HG03103 (cell line): Measurements from ENCODE around the gene EFHC1.

ENCODE experiments used
- ATAC-seq: cut with Tn5 transposase; IDR thresholded peaks from one replicate; pipeline ENCODE4 v1.9.1; 2021; ENCODE audit warnings: low read depth; ENCODE audit not compliant: unreplicated experiment

EFHC1 gene

DNA sequence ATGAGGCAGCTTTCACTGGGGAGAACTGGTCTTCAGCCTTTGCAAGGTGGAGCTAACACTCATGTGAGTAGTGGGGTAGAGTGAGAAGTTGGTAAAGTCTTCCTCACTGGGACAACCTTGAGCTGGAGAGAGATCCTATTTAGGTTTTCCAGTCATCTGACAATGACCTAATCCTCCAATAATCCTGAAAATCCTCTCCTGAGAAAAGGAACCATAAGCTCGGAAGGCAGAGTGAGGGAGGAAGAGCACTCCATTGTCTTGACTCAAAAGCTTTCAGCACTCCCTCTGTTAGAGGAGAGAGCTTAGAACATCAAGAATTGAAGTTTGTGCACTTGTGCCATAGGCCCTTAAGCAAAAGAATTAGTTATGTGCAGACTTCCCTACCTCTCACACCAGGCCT, 78.9 kb downstream of the EFHC1 start:
- ATAC-seq, result no peak

DNA sequence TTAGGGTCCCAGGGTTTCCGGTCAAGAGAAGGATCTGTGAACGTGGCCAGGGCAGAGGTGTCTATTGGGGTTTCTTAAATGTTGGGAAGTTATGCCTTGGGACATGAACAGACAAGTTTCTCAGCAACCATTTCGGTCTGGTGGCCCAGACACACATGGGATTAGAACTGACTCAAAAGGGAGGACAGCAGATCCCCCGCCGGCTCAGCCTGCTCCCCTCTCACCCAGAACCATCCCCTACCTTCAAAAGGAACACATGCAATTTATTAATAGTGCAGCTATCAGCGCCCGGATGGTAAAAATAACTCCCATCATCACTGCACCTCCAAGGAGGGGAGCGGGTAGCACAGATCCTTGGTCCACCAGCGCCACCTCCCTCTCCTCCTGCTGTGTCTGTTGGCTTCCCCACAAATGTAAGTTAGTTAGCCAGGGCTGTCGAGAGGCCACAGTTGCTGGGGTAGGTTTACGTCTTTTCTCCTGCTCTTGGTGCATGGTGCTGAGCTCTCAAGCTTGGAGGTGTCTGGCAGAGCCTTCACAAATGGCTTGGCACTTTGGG, 79.6 kb downstream of the EFHC1 start:
- no peak for ATAC-seq

- no peak for ATAC-seq
These were observed 80.3 kb downstream of the EFHC1 start for GRCh38 chr6:52500238-52501129.

GRCh38 chr6:52502306-52503029, 82.3 kb downstream of the EFHC1 start:
- ATAC-seq, result no peak

DNA sequence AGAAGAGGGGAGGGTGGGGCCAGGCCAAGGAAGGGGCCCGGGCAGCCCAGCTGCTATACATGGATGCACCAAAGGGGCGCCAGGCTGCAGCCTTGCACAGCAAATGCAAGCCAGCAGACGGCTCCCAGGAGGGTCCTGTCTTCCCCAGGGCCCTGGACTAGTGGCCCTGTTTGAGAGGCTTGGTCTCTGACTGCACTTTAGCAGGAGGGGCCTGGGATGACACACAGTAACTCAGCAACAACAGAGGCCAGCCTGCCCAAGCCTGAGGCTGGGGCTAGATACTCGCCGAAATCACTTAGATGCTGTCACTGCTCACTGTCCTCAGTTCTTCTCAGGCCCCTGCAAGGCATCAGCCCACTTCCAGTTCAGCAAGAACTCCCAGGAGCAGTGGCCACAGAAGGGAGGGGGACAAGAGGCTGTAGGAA, 83.2 kb downstream of the EFHC1 start:
- no peak for ATAC-seq

DNA sequence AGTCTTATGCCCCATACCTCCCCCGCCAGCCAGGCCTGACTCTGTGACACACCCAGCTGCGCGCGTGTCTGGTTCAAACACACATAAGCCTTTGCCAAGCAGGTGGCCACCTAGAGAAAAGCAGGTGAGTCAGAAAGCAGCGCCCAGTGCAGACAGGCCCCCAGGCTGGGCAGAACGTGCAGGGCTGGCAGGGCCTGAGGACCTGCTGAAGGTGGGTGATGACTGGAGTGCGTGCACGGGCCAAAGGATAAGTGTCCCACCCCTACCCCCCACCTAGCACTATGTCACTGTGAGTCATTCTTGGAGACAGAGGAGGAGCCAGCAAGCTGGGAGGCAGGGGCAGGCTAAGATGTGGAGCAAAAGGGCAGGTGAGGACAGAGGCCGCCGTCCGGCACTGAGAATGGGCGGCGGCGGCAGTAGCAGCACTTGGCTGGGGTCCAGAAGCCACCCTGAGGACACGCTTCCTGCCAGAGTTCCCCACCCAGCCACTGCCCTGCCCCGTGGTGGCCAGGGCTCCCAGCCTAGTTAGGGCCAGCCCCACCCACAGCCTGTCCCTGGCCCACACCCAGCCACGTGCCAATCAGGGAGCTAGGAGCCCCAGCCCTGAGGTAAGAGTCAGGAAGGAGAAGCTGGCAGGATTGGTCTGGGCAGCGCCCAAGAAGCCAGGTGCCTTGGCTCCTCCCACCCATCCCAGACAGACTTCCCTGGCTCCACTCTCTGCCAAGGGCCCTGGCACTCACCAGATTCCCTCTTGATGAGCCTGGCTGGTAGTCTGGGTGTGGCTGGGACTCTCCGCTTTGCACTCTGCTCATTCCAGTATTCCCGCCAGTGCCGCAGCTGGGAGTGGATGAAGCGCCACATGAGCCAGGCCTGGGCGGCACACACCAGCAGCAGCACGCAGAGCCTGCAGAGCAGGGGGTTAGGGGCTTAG, 84.0 kb downstream of the EFHC1 start:
- ATAC-seq, result no peak

- ATAC-seq, result no peak
These were observed 84.6 kb downstream of the EFHC1 start for GRCh38 chr6:52504782-52505136.

DNA sequence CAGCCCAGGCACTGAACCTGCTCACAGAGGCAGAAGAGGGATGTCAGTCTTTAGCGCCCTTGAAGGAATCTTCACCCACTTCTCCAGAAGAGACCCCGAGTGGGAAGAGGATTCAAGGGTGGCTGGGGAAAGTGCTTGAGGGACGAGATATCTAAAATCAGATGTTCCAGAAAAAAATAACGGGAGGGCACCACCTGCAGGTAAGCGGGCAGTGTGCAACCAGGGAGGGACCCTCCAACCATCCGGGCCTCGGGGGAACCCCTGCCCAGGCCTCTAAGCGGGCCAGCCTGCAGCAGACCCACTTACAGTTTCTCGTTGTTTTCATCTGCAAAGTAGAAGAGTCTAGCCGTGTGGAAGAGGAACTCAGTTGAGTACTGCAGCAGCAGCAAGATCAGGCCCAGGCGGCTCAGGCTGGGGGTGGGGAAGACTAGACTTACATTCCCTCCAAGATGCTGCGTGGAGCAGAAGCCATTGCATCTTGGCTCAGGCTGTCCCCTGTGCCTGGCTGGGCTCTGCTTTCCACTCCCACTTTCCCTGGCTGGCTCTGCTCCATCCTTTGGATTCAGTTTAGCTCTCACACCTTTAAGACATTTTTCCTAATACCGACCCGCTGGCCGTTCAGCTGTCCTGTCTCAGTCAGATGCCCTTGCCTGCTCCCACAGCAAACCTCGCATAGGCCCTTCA, 85.7 kb downstream of the EFHC1 start:
- no peak for ATAC-seq

GRCh38 chr6:52506476-52506875, 86.3 kb downstream of the EFHC1 start:
- ATAC-seq, result no peak

DNA sequence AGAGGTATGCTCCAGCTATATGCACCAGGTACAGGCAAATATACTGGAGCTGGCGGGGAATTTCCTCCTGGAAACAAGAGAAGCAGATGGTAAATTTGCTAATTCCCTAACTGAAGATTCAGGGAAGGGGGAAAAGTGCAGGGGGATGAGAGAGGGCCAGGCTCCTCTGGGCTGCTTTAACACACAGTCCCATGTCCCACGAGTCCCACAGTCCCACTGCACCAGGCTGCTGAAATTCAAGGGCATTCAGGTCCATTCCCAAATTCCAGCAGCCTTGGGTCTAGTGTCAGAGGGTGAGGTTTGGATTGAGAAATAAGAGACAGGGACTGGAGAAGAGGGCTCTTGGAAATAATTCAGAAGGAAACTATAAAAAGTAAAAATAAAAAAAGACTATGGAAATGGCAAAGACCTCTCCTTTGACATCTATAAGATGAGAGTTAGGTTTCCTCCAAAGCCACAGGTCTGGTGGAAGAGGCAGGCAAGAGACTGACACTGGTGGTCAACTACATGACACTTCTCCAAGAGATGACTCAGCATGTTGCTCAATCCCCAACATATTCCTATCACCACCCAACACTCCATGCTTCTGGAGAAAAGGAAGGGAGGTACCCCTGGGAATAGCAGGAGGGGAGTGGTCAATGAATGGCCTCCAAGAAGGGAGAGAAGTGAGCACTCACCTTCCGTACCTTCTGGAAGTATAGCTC, 87.6 kb downstream of the EFHC1 start:
- ATAC-seq, result no peak

- no peak for ATAC-seq
These were observed 88.2 kb downstream of the EFHC1 start for GRCh38 chr6:52508261-52508739.

DNA sequence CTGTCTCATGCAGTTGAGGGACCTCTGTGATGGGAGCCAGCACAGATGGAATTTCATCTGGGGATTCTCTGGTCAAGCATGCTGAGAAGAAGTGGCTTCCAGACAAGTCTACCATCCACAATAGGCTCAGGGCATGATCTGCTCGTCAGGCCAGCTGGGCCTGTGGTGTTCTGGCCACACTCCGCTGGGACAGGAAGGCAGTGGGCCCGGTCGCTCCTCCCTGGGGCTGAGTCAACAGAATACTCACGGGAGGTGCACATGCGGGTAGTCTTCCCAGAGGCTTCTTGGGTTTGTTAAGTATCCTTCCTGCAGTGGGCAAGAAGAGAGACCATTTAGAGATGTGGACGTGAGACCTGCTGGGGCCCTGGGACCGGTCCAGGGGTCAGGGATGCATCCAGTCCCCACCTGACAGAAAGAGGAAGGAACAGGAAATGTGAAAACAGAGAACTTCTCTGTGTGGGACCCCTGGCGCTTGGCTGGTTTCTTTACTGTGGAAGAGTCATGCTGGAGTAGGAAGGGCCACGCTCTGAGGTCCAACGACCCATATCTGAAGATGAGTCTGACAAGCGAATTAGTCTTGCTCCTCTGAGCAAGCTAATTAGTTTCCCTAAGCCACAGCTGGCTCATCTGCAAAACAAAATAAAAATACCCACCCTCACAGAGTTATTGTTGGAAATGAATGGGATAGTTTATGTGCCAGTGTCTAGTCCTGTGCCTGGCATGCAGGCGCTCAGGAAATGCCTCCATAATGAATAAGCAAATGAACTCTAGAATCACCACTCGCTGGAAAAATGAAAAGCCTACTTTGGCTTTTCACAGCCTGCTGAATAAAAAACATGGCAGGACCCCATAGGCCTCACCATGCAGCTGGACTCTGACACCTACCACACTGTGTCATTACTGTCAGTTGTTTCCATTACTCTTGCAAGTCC, 89.4 kb downstream of the EFHC1 start:
- ATAC-seq, result no peak

GRCh38 chr6:52510213-52510562, 90.0 kb downstream of the EFHC1 start:
- no peak for ATAC-seq

- ATAC-seq, result no peak
These were observed 91.0 kb downstream of the EFHC1 start for GRCh38 chr6:52511163-52511562.

DNA sequence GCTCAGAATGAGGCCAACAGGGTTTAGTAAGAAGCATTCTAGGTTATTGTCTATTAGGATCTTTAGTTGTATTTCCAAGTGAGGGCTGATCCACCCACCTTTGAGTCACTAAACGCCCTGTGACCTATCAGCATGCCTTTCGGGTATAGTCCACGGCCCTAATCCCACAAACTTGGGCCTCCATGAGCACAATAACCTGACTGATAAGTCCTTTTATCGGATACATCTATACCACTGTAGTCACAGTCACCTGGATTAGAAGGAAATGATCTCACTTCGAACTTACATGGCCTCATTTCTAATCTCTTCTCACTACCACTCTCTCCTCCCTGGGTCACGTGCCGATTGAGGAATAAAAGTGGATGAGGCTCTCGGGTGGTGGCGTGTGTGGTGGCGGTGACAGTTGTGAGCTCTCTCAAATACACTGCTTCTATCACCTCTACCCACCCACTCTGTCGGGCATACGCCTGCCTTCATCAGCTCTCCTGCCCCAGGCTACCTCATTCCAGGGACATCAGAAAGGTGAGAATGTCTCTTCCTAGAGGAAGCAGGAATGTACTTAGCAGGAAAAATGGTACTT, 91.5 kb downstream of the EFHC1 start:
- ATAC-seq, result no peak

DNA sequence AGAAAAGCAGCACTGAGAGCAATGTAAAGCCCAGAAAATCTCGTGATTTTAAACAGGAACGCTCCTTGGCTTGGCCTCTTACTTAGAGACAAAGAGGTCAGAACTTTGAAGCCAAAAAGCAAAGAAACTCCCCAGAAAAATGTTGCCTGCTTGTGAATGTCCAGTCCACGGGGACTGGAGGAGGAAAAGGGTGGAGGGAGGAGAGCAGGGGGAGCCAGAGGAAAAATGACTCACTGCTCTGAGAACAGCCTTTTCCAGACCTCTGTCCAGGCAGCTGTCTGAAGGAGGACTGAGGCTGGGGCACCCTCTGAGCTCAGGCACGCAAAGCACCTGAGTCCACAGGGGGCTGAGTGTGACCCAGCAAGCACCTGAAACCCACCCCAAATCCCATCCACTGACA, 92.1 kb downstream of the EFHC1 start:
- no peak for ATAC-seq

GRCh38 chr6:52513464-52513863, 93.3 kb downstream of the EFHC1 start:
- ATAC-seq, result no peak

GRCh38 chr6:52513896-52514295, 93.8 kb downstream of the EFHC1 start:
- ATAC-seq, result no peak
